Peyer's patch (tissue), 4 donors: ENCODE data around the gene OGA. TPM values are rescaled to one million over a fixed set of nuclear protein-coding genes. Genes with fewer than 3 reads are reported as not detected.

ENCODE experiments used
- DNase-seq, 3 donors: peaks; one replicate each; pipeline ENCODE4 v3.0.0-alpha.2; 2017 to 2019
- H3K27ac ChIP-seq, 4 donors: fragments of 200-600 bp; sonication (generic); one replicate each; pipeline ENCODE4 v1.5.1; 2016 to 2019
- H3K27me3 ChIP-seq, 2 donors: fragments of 200-600 bp; sonication (generic); one replicate each; pipeline ENCODE4 v1.5.1; 2019
- H3K36me3 ChIP-seq, 3 donors: fragments of 200-600 bp; sonication (generic); one replicate each; pipeline ENCODE4 v1.5.1; 2016 to 2019
- H3K4me1 ChIP-seq, 4 donors: fragments of 200-600 bp; sonication (generic); one replicate each; pipeline ENCODE4 v1.5.1; 2016 to 2019
- H3K4me3 ChIP-seq, 4 donors: fragments of 200-600 bp; sonication (generic); 1 replicate in 3 of 4; 2 replicates in 1 of 4; pipeline ENCODE4 v1.5.1; 2016 to 2019; ENCODE audit warnings: mild to moderate bottlenecking in 1 of 4
- H3K9me3 ChIP-seq, 4 donors: fragments of 200-600 bp; sonication (generic); one replicate each; pipeline ENCODE4 v1.5.1; 2016 to 2019; ENCODE audit warnings: mild to moderate bottlenecking in 1 of 4
- POLR2A ChIP-seq, 2 donors: fragments of 450-650 bp; IDR thresholded peaks; one replicate each; pipeline ENCODE4 v1.5.1; 2017; ENCODE audit warnings: antibody characterized with exemption in 2 of 2, mild to moderate bottlenecking in 2 of 2, moderate library complexity in 2 of 2
- total RNA-seq, 4 donors: library from RNA; depleted of rRNA; stranded (reverse); fragments of >200 nt; gene quantifications; one replicate each; pipeline ENCODE4 v1.1.0, GENCODE V29; 2016
- TF ChIP-seq, protein P1 (sequence below), 6 experiments: fragments of 450-650 bp in 4 of 6; fragments of 200-600 bp in 2 of 6; sonication (generic) in 1 of 6; IDR thresholded peaks; one replicate each; pipeline ENCODE4 v1.5.1; 2017 to 2019; ENCODE audit warnings: antibody characterized with exemption in 6 of 6, mild to moderate bottlenecking in 3 of 6, moderate library complexity in 1 of 6

OGA gene
- total RNA-seq, 4 donors from 2014 or later, result 142 to 367 (median 173) TPM

DNA sequence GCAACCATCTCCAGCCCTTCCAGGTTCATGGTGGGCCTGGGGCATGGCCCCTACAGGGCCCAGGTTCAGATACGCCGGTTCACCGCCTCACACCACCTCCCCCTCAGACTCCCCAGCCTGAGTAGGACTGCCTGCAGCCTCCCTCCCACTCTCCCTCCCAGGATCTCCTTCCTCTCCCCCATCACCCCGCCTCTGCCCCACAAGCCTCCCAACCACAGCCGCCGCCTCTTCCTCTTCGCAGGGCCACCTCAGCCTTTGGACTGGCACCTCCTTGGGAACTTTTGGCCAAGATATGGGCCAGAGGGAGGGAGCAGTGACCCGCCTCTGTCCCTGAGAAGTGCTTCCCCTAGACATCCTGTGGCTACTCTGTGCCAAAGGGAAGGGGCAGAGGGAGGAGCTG, 16.1 kb upstream of the OGA start:
- H3K4me3 ChIP-seq, result no peak overlapping the region
- H3K36me3 ChIP-seq, result no peaks in the 10 kb centered on the region
- DNase-seq, result peak in 1 of 3 donors; percentile 54
- H3K27ac ChIP-seq, result no peak overlapping the region
- TF ChIP-seq, protein P1, sequence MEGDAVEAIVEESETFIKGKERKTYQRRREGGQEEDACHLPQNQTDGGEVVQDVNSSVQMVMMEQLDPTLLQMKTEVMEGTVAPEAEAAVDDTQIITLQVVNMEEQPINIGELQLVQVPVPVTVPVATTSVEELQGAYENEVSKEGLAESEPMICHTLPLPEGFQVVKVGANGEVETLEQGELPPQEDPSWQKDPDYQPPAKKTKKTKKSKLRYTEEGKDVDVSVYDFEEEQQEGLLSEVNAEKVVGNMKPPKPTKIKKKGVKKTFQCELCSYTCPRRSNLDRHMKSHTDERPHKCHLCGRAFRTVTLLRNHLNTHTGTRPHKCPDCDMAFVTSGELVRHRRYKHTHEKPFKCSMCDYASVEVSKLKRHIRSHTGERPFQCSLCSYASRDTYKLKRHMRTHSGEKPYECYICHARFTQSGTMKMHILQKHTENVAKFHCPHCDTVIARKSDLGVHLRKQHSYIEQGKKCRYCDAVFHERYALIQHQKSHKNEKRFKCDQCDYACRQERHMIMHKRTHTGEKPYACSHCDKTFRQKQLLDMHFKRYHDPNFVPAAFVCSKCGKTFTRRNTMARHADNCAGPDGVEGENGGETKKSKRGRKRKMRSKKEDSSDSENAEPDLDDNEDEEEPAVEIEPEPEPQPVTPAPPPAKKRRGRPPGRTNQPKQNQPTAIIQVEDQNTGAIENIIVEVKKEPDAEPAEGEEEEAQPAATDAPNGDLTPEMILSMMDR (IDR thresholded peaks at IDR 0.05), result no peak
- no peak for TF ChIP-seq POLR2A (IDR thresholded peaks at IDR 0.05)
- no peaks in the 10 kb centered on the region for H3K27me3 ChIP-seq
- H3K4me1 ChIP-seq, result peaks cover 0 to 16% (median 8%) of the 10 kb centered on the region in 4 donors
- no peaks in the 10 kb centered on the region for H3K9me3 ChIP-seq

DNA sequence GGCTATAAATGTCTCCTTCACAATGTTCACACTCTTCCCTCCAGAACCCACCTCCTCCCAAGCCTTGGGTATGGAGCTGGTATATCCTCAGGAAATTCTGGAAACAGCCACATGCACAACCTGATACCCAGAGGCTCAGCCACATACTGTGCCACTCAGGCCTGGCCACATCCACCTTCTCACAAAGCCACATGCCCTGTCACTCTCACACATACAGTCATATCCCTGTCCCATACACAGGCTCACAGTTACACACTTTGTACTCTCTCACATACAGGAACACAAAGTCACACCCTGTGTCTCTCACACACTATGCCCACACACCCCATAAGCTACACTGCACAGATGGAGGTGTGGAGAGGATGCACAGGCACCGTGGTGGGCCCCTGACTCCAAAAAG, 15.2 kb upstream of the OGA start:
- no peak overlapping the region for H3K27ac ChIP-seq
- no peaks in the 10 kb centered on the region for H3K36me3 ChIP-seq
- H3K27me3 ChIP-seq, result no peaks in the 10 kb centered on the region
- H3K4me1 ChIP-seq, result peaks cover 0 to 16% (median 8%) of the 10 kb centered on the region in 4 donors
- TF ChIP-seq, protein P1 (IDR thresholded peaks at IDR 0.05), result no peak
- no peak for TF ChIP-seq POLR2A (IDR thresholded peaks at IDR 0.05)
- no peaks in the 10 kb centered on the region for H3K9me3 ChIP-seq
- H3K4me3 ChIP-seq, result no peak overlapping the region
- DNase-seq, result peak in 1 of 3 donors; percentile 26

DNA sequence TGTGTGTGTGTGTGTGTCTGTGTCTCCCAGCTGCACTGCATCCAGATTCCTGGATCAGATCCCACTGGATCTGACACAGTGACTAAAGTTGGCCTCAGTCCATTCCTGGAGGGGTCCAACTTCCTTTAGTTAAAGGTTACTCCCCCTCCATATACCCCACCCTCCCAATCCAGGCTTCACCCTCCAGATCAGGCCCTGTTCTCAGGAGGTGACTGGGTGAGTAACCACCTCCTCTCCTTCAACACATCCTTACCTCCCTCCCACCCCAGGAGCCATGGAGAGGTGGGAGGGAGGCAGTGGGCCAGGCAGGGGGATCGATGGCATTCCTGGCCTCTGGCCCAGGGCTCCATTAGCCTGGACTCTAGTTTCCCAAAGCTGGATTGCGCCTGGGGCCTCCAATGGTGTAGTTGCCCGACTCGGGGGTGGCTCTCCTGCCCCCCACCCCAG, 14.1 kb upstream of the OGA start:
- TF ChIP-seq POLR2A (IDR thresholded peaks at IDR 0.05), result no peak
- TF ChIP-seq, protein P1 (IDR thresholded peaks at IDR 0.05), result no peak
- H3K4me3 ChIP-seq, result no peak overlapping the region
- H3K27ac ChIP-seq, result no peak overlapping the region
- DNase-seq, result peak in 1 of 3 donors; percentile 36
- no peaks in the 10 kb centered on the region for H3K27me3 ChIP-seq
- H3K36me3 ChIP-seq, result no peaks in the 10 kb centered on the region
- no peaks in the 10 kb centered on the region for H3K9me3 ChIP-seq
- peaks cover 0 to 16% (median 8%) of the 10 kb centered on the region in 4 donors for H3K4me1 ChIP-seq

DNA sequence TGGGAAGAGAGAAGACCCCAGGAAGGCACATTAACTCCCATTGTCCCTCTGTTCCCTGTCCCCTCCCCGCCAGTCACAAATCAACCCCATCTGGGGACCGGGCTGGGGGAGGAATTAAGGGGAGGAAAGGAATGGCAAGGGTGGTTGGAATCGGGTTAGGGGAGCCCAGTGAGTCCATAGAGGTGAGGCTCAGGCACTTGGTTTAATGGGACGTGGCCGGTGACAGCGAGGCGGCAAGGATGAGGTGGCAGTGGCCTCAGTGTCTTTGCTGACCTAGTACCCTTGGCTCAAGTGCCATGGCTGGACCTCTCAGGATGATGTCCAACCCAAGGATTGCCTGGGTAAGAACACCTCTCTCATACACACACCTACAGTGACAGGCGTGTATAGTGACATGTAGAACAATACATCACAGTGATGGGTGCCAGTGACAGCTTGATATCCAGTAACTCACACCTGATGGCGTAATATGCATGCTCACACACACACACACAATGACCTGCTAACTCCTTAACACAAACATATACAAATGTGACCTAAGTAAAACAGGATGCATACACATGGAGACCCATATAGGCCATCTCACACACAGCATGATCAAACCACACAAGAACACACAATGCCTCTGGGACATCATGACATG, 13.0 kb upstream of the OGA start:
- Histone ChIP-seq H3K27me3 (no peaks in the 10 kb centered on the region), H3K4me3 (peak overlapping the region; percentile 30 to 64 (median 54)), H3K27ac (peak overlapping the region; percentile 68 to 85 (median 72)), H3K36me3 (no peaks in the 10 kb centered on the region), H3K9me3 (no peaks in the 10 kb centered on the region), H3K4me1 (peaks cover 0 to 16% (median 8%) of the 10 kb centered on the region in 4 donors)
- TF ChIP-seq, protein P1 (IDR thresholded peaks at IDR 0.05), result no peak
- no peak for TF ChIP-seq POLR2A (IDR thresholded peaks at IDR 0.05)
- DNase-seq, result peak in 1 of 3 donors; percentile 46

DNA sequence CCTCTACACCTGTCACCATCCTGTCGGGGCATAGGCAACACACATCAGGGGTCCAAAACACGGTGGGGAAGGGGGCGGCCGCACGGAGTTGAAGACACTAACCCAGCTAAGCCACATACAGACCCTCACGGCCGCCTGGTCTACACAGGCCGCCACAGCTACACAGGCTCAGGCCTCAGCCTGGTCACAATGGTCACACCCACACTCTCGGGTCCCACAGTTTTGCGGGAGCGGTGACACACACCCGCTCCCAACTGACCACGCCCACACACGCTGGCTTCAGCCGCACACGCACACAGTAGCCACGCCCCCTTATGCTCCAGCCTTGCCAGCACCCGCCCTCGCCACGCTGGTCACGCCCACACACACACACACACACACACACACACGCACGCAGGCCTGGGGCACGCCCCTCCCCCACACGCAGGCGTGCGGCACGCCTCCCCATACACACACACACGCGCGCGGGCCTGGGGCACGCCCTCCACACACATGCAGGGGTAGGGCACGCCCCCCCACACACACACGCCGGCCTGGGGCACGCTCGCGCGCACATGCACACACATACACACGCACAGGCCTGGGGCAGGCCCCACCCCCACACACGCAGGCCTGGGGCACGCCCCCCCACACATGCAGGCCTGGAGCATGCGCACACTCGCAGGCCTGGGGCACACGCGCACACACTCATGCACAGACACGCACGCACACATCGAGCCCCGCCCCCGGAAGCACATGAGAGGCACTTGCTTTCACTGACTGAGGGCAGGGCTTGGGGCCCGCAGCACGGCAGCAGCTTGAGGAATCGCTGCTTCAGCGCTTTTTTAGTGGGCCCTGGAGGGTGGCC, 12.3 kb upstream of the OGA start:
- H3K27ac ChIP-seq, result peak overlapping the region; percentile 68 to 85 (median 72)
- H3K9me3 ChIP-seq, result no peaks in the 10 kb centered on the region
- DNase-seq, result peak; percentile 93 to 98 (median 97)
- H3K36me3 ChIP-seq, result no peaks in the 10 kb centered on the region
- H3K27me3 ChIP-seq, result no peaks in the 10 kb centered on the region
- peak overlapping the region; percentile 30 to 64 (median 54) for H3K4me3 ChIP-seq
- TF ChIP-seq, protein P1 (IDR thresholded peaks at IDR 0.05), result no peak
- TF ChIP-seq POLR2A (IDR thresholded peaks at IDR 0.05), result no peak
- peaks cover 0 to 16% (median 8%) of the 10 kb centered on the region in 4 donors for H3K4me1 ChIP-seq
